Neural progenitor cell (in vitro differentiated cells): Measurements from ENCODE around the gene ELANE. TPM values are rescaled to one million over a fixed set of nuclear protein-coding genes. Genes with fewer than 3 reads are reported as not detected.
"Not testable (repeated sequence)": the region's sequence is repeated elsewhere in the genome, so short reads cannot be mapped to it uniquely, and the experiment has no call there.

Experiments
- DNase-seq: peaks from one replicate; pipeline ENCODE4 v3.0.0-alpha.2; 2016; ENCODE audit warnings: low spot score
- H2AFZ ChIP-seq: fragments of 200-600 bp; sonication (generic); replicated peaks from 2 replicates; pipeline ENCODE4 v1.6.1; 2016; ENCODE audit warnings: antibody characterized with exemption
- H3F3A ChIP-seq: fragments of 200-600 bp; sonication (generic); 2 replicates; pipeline ENCODE4 v1.6.1; 2016; ENCODE audit warnings: antibody characterized with exemption, low read depth
- H3K27ac ChIP-seq: fragments of 200-600 bp; sonication (generic); 2 replicates; pipeline ENCODE4 v1.5.1; 2016; ENCODE audit warnings: mild to moderate bottlenecking
- H3K27me3 ChIP-seq: fragments of 200-600 bp; sonication (generic); 2 replicates; pipeline ENCODE4 v1.6.1; 2016; ENCODE audit warnings: mild to moderate bottlenecking, moderate library complexity
- H3K36me3 ChIP-seq: fragments of 200-600 bp; sonication (generic); 2 replicates; pipeline ENCODE4 v1.5.1; 2016
- H3K4me1 ChIP-seq: fragments of 200-600 bp; sonication (generic); 2 replicates; pipeline ENCODE4 v1.6.1; 2016; ENCODE audit warnings: mixed run types
- H3K4me2 ChIP-seq: fragments of 200-600 bp; sonication (generic); 2 replicates; pipeline ENCODE4 v1.6.1; 2016
- H3K4me3 ChIP-seq: fragments of 200-600 bp; sonication (generic); 2 replicates; pipeline ENCODE4 v1.5.1; 2016
- H3K79me2 ChIP-seq: fragments of 200-600 bp; sonication (generic); 2 replicates; pipeline ENCODE4 v1.6.1; 2016; ENCODE audit warnings: low read depth
- H3K9ac ChIP-seq: fragments of 200-600 bp; sonication (generic); 2 replicates; pipeline ENCODE4 v1.6.1; 2016
- H3K9me3 ChIP-seq: fragments of 200-600 bp; sonication (generic); 2 replicates; pipeline ENCODE4 v1.5.1; 2016; ENCODE audit warnings: low read depth
- H4K20me1 ChIP-seq: fragments of 200-600 bp; sonication (generic); 2 replicates; pipeline ENCODE4 v1.6.1; 2016; ENCODE audit warnings: low read depth
- H3K27ac Mint-ChIP-seq: 3 replicates; pipeline ENCODE4 v1.8.0; 2021; ENCODE audit warnings: mixed read lengths
- H3K27me3 Mint-ChIP-seq: 2 replicates; pipeline ENCODE4 v1.8.0; 2022; ENCODE audit warnings: low read depth, mild to moderate bottlenecking, inconsistent platforms, moderate library complexity, mixed read lengths; ENCODE audit not compliant: insufficient read depth
- H3K36me3 Mint-ChIP-seq: 3 replicates; pipeline ENCODE4 v1.8.0; 2021; ENCODE audit warnings: mixed read lengths
- H3K4me1 Mint-ChIP-seq: 3 replicates; pipeline ENCODE4 v1.8.0; 2021; ENCODE audit warnings: mixed read lengths
- H3K4me3 Mint-ChIP-seq: 3 replicates; pipeline ENCODE4 v1.8.0; 2021; ENCODE audit warnings: mild to moderate bottlenecking, moderate library complexity, mixed read lengths
- H3K9me3 Mint-ChIP-seq: 3 replicates; pipeline ENCODE4 v1.8.0; 2020; ENCODE audit warnings: mixed read lengths
- CTCF ChIP-seq: fragments of 200-600 bp; sonication (generic); IDR thresholded peaks from 2 replicates; pipeline ENCODE4 v1.5.1; 2017; ENCODE audit warnings: antibody characterized with exemption, mild to moderate bottlenecking
- EZH2 ChIP-seq: fragments of 200-600 bp; sonication (generic); IDR thresholded peaks from 2 replicates; pipeline ENCODE4 v1.6.1; 2017; ENCODE audit warnings: antibody characterized with exemption, mild to moderate bottlenecking, moderate library complexity
- EZH2phosphoT487 ChIP-seq: fragments of 200-600 bp; sonication (generic); IDR thresholded peaks from 2 replicates; pipeline ENCODE4 v1.6.1; 2017; ENCODE audit warnings: antibody characterized with exemption
- total RNA-seq: library from RNA; depleted of rRNA; stranded (reverse); fragments of >200 nt; gene quantifications from 2 replicates; pipeline ENCODE4 v1.2.3, GENCODE V29; 2015; ENCODE audit warnings: low replicate concordance

Gene ELANE
- total RNA-seq, 1 donor from 2014 or later, result not detected

DNA sequence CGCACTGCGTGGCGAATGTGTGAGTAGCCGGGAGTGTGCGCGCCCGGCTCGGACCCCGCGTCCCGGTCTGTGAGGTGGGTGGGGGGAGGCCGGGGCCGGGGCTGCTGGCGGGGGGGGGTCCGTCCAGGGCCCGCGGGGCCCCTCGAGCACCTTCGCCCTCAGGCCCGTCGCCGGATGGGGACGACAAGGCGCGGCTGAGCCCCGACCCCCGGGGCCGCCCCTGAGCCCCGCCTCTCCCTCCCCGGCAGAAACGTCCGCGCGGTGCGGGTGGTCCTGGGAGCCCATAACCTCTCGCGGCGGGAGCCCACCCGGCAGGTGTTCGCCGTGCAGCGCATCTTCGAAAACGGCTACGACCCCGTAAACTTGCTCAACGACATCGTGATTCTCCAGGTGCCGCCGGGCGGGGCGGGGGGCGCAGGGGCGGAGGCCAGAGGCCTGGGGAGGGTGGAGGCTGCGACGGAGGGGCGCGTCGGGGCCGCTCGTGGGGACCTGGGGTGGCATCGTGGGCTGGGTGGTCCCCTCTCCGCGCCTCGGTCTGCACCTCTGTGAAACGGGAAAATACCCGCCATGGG, 997 bp downstream of the ELANE start:
- Histone ChIP-seq H3K27me3 (peaks cover 6% of the 10 kb centered on the region), H3K36me3 (no peaks in the 10 kb centered on the region)

DNA sequence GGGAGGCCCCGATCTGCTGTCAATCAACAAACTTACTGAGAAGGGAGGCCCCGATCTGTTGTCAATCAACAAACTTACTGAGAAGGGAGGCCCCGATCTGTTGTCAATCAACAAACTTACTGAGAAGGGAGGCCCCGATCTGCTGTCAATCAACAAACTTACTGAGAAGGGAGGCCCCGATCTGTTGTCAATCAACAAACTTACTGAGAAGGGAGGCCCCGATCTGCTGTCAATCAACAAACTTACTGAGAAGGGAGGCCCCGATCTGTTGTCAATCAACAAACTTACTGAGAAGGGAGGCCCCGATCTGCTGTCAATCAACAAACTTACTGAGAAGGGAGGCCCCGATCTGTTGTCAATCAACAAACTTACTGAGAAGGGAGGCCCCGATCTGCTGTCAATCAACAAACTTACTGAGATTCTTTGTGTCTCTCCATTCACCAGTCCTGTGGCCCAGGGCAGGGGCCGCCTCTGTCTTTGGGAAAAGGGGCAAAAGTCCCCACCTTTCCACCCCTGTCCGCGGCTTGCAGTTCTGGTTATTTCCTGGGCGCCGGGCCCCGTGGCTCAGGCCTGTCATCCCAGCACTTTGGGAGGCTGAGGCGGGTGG, 1.6 kb downstream of the ELANE start:
- not testable (repeated sequence) for H3K4me1 Mint-ChIP-seq, H3K9ac ChIP-seq, H3K27ac ChIP-seq, H3K9me3 Mint-ChIP-seq, H3K4me3 Mint-ChIP-seq, H3K36me3 Mint-ChIP-seq, H3K79me2 ChIP-seq, DNase-seq, H3K4me2 ChIP-seq, H4K20me1 ChIP-seq, H3K4me3 ChIP-seq, H3K36me3 ChIP-seq, H2AFZ ChIP-seq, H3K9me3 ChIP-seq, H3K27ac Mint-ChIP-seq, H3K4me1 ChIP-seq
- H3K27me3 ChIP-seq, result peaks cover 12% of the 10 kb centered on the region
- H3K27me3 Mint-ChIP-seq, result peaks cover 20% of the 10 kb centered on the region
- peaks cover 15% of the 10 kb centered on the region for H3F3A ChIP-seq

More for the DNA sequence above, 997 bp downstream of the ELANE start:
- H3K4me2 ChIP-seq, result no peak overlapping the region
- no peaks in the 10 kb centered on the region for H3K9me3 ChIP-seq
- H3K4me3 ChIP-seq, result no peak overlapping the region
- no peaks in the 10 kb centered on the region for H3K79me2 ChIP-seq
- Mint-ChIP-seq H3K27ac (no peak overlapping the region), H3K36me3 (no peaks in the 10 kb centered on the region), H3K4me1 (no peaks in the 10 kb centered on the region), H3K9me3 (no peaks in the 10 kb centered on the region), H3K4me3 (no peak overlapping the region), H3K27me3 (peaks cover 15% of the 10 kb centered on the region)
- H3K27ac ChIP-seq, result no peak overlapping the region
- TF ChIP-seq EZH2 (no peak), CTCF (no peak), EZH2phosphoT487 (no peak)
- H3K9ac ChIP-seq, result no peak overlapping the region
- no peaks in the 10 kb centered on the region for H4K20me1 ChIP-seq
- H3K4me1 ChIP-seq, result no peaks in the 10 kb centered on the region
- peaks cover 15% of the 10 kb centered on the region for H3F3A ChIP-seq
- no peak overlapping the region for H2AFZ ChIP-seq
- DNase-seq, result no peak

DNA sequence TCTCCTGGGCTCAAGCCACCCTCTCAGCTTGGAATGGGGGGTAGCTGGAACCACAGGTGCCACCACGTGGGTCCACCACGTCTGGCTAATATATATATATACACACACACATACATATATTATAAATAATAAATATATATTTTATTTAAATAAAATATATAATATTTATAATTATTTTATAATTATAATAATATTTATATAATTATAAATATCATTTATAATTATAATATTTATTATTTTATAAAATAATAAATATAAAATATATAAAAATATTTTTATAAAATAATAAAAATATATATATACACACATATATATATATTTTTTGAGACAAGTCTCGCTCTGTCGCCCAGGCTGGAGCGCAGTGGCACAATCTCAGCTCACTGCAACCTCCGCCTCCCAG, 2.4 kb downstream of the ELANE start:
- peaks cover 25% of the 10 kb centered on the region for H3K27me3 Mint-ChIP-seq
- TF ChIP-seq EZH2 (no peak), CTCF (no peak), EZH2phosphoT487 (no peak)
- no peak overlapping the region for H3K4me3 ChIP-seq
- no peaks in the 10 kb centered on the region for H3K9me3 ChIP-seq
- H3K4me1 ChIP-seq, result no peaks in the 10 kb centered on the region
- no peaks in the 10 kb centered on the region for H3K79me2 ChIP-seq
- peaks cover 15% of the 10 kb centered on the region for H3F3A ChIP-seq
- no peak for DNase-seq
- no peaks in the 10 kb centered on the region for H3K9me3 Mint-ChIP-seq
- H4K20me1 ChIP-seq, result no peaks in the 10 kb centered on the region
- no peaks in the 10 kb centered on the region for H3K4me1 Mint-ChIP-seq
- H3K4me2 ChIP-seq, result no peak overlapping the region
- no peak overlapping the region for H3K27ac ChIP-seq
- peaks cover 20% of the 10 kb centered on the region for H3K27me3 ChIP-seq
- no peak overlapping the region for H3K27ac Mint-ChIP-seq
- no peaks in the 10 kb centered on the region for H3K36me3 Mint-ChIP-seq
- H2AFZ ChIP-seq, result no peak overlapping the region
- no peak overlapping the region for H3K9ac ChIP-seq
- no peaks in the 10 kb centered on the region for H3K36me3 ChIP-seq
- H3K4me3 Mint-ChIP-seq, result no peak overlapping the region

- Histone ChIP-seq H3K36me3 (no peaks in the 10 kb centered on the region), H3K9ac (no peak overlapping the region), H3K79me2 (no peaks in the 10 kb centered on the region), H3K4me3 (no peak overlapping the region), H2AFZ (no peak overlapping the region), H3K27me3 (peaks cover 26% of the 10 kb centered on the region), H3K27ac (no peak overlapping the region), H3K9me3 (no peaks in the 10 kb centered on the region), H3K4me2 (no peak overlapping the region), H3K4me1 (no peaks in the 10 kb centered on the region), H4K20me1 (no peaks in the 10 kb centered on the region), H3F3A (peaks cover 12% of the 10 kb centered on the region)
- Mint-ChIP-seq H3K4me3 (no peak overlapping the region), H3K4me1 (no peaks in the 10 kb centered on the region), H3K27me3 (peaks cover 25% of the 10 kb centered on the region), H3K9me3 (no peaks in the 10 kb centered on the region), H3K27ac (no peak overlapping the region), H3K36me3 (no peaks in the 10 kb centered on the region)
- no peak for DNase-seq
- TF ChIP-seq EZH2phosphoT487 (no peak), CTCF (no peak), EZH2 (no peak)
Observed at GRCh38 chr19:855142-855541, 3.0 kb downstream of the ELANE start.
